Astrocyte of the cerebellum (primary cell): ENCODE measurements around the gene GDPGP1.
"Not testable (repeated sequence)": the region's sequence is repeated elsewhere in the genome, so short reads cannot be mapped to it uniquely, and the experiment has no call there.

Source experiments
- DNase-seq: peaks from one replicate; pipeline ENCODE4 v3.0.0-alpha.2; 2011; ENCODE audit warnings: low read depth
- H3K4me3 ChIP-seq: 2 replicates; pipeline ENCODE4 v1.5.1; 2011; ENCODE audit warnings: mild to moderate bottlenecking, low read depth, low read length, moderate library complexity
- CTCF ChIP-seq: IDR thresholded peaks from 2 replicates; pipeline ENCODE4 v1.5.1; 2012; ENCODE audit warnings: low read length, low read depth, moderate library complexity, mild to moderate bottlenecking; ENCODE audit errors: missing control alignments
- in situ Hi-C: cut with HindIII; loops from 2 replicates; pipeline ENCODE4 v1.10.0; 2017; ENCODE audit warnings: low sequenced_read_pairs

GDPGP1 gene

GRCh38 chr15:90291679-90292356, 57.8 kb downstream of the GDPGP1 start:
- in situ Hi-C loops, result no loop called here
- no peak for DNase-seq
- H3K4me3 ChIP-seq, result no peak overlapping the region
- TF ChIP-seq CTCF, result no peak

GRCh38 chr15:90293040-90293810, 59.2 kb downstream of the GDPGP1 start:
- TF ChIP-seq CTCF, result peak; percentile 85
- DNase-seq, in situ Hi-C loops, H3K4me3 ChIP-seq: not testable (repeated sequence)

GRCh38 chr15:90294159-90294558, 60.1 kb downstream of the GDPGP1 start:
- TF ChIP-seq CTCF, result no peak
- no peak overlapping the region for H3K4me3 ChIP-seq
- no peak for DNase-seq
- in situ Hi-C loops, result no loop called here

- DNase-seq, result no peak
- in situ Hi-C loops, result no loop called here
- peak; percentile 19 for TF ChIP-seq CTCF
- no peak overlapping the region for H3K4me3 ChIP-seq
These were observed 60.7 kb downstream of the GDPGP1 start for GRCh38 chr15:90294601-90295269.

GRCh38 chr15:90295270-90295648, 61.2 kb downstream of the GDPGP1 start:
- TF ChIP-seq CTCF, result no peak
- no peak for DNase-seq
- no peak overlapping the region for H3K4me3 ChIP-seq
- in situ Hi-C loops, result no loop called here
